Daoy (cell line): ENCODE results near the gene SLC35D2. TPM values are rescaled to one million over a fixed set of nuclear protein-coding genes. Genes with fewer than 3 reads are reported as not detected.
"Not testable (repeated sequence)": the region's sequence is repeated elsewhere in the genome, so short reads cannot be mapped to it uniquely, and the experiment has no call there.

Source experiments
- DNase-seq: peaks from one replicate; pipeline ENCODE4 v3.0.0-alpha.2; 2015; ENCODE audit warnings: low read depth
- total RNA-seq: library from RNA; depleted of rRNA; stranded (reverse); fragments of >200 nt; shearing (Covaris generic); gene quantifications from 2 replicates; pipeline ENCODE4 v1.2.3, GENCODE V29; 2014

Gene SLC35D2
- total RNA-seq, 1 experiment from 2014 or later: 18.6 TPM

- DNase-seq: no peak
These were observed 16.8 kb upstream of the SLC35D2 start for GRCh38 chr9:96400132-96400910.

GRCh38 chr9:96399325-96399633 lies 15.8 kb upstream of the SLC35D2 start:
- no peak for DNase-seq

GRCh38 chr9:96398582-96399324 lies 15.2 kb upstream of the SLC35D2 start:
- DNase-seq: no peak

- no peak for DNase-seq
These were observed 12.5 kb upstream of the SLC35D2 start for GRCh38 chr9:96395964-96396363.

- DNase-seq: no peak
These were observed 11.5 kb upstream of the SLC35D2 start for GRCh38 chr9:96394832-96395496.

- no peak for DNase-seq
These were observed 8.8 kb upstream of the SLC35D2 start for GRCh38 chr9:96392263-96392662.

- DNase-seq: no peak
These were observed 7.7 kb upstream of the SLC35D2 start for GRCh38 chr9:96391021-96391765.

- DNase-seq: no peak
These were observed 4.6 kb upstream of the SLC35D2 start for GRCh38 chr9:96388144-96388543.

GRCh38 chr9:96386157-96386556 lies 2.6 kb upstream of the SLC35D2 start:
- no peak for DNase-seq

- no peak for DNase-seq
These were observed 709 bp downstream of the SLC35D2 start for GRCh38 chr9:96382839-96383164.

GRCh38 chr9:96382175-96382574 lies 1.3 kb downstream of the SLC35D2 start:
- DNase-seq: peak; percentile 67

- no peak for DNase-seq
These were observed 1.8 kb downstream of the SLC35D2 start for GRCh38 chr9:96381696-96382095.

GRCh38 chr9:96381125-96381524 lies 2.4 kb downstream of the SLC35D2 start:
- no peak for DNase-seq

- DNase-seq: peak; percentile 13
These were observed 4.0 kb downstream of the SLC35D2 start for GRCh38 chr9:96379461-96379860.

GRCh38 chr9:96378187-96378586 lies 5.3 kb downstream of the SLC35D2 start:
- no peak for DNase-seq

GRCh38 chr9:96376891-96377874 lies 6.3 kb downstream of the SLC35D2 start:
- DNase-seq: peak; percentile 60

GRCh38 chr9:96375507-96375906 lies 8.0 kb downstream of the SLC35D2 start:
- DNase-seq: not testable (repeated sequence)

GRCh38 chr9:96367943-96368342 lies 15.6 kb downstream of the SLC35D2 start:
- no peak for DNase-seq

- no peak for DNase-seq
These were observed 20.1 kb downstream of the SLC35D2 start for GRCh38 chr9:96363175-96363967.

GRCh38 chr9:96362119-96362518 lies 21.4 kb downstream of the SLC35D2 start:
- not testable (repeated sequence) for DNase-seq
